ENCODE measurements around the gene ARMCX1.

The ARMCX1 gene

DNA sequence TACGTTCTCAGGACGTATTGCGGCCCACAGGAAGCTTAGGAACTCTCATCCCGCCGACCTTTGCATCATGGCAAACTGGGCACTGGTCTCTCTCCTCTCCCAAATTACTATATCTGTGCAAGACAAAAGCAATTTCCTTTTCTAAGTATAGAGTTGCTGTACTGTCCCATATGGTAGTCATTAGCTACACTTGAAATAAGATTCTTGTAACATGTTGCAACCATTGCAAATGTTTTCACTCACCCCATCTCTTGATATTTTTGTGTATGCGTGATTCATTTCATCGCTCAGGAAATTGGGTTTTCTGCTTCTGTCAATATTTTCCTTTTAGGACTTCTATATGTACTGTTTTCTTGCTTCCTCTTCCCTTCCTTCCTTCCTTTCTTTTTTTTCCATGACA, 51.7 kb downstream of the ARMCX1 start:
- H3K9me2 ChIP-seq (ENCODE audit: low read depth, low read length): no peaks in the 10 kb centered on the region
- H3K9me3 ChIP-seq (ENCODE audit: low read length): no peaks in the 10 kb centered on the region
- H3K79me2 ChIP-seq (ENCODE audit: insufficient read depth, low read length): no peaks in the 10 kb centered on the region
- TF ChIP-seq EZH2 (IDR thresholded peaks at IDR 0.05; ENCODE audit: borderline replicate concordance, low read length): no peak
- no peaks in the 10 kb centered on the region for H3K36me3 ChIP-seq (ENCODE audit: insufficient read depth, low read length)
- H3F3A ChIP-seq (ENCODE audit: insufficient read depth, low read length): no peaks in the 10 kb centered on the region
- H3K27ac ChIP-seq (ENCODE audit: low read depth, low read length, poor library complexity, severe bottlenecking): no peak overlapping the region
- no peaks in the 10 kb centered on the region for H3K4me1 ChIP-seq (ENCODE audit: insufficient read depth, low read length, severe bottlenecking)
- H2AFZ ChIP-seq (ENCODE audit: low read length): no peak overlapping the region
- H3K27me3 ChIP-seq (ENCODE audit: insufficient read depth, low read length): no peaks in the 10 kb centered on the region
- no peak overlapping the region for H3K4me2 ChIP-seq (ENCODE audit: low read length)
- no peak overlapping the region for H3K4me3 ChIP-seq (ENCODE audit: low read depth, low read length, poor library complexity, severe bottlenecking)
- no peaks in the 10 kb centered on the region for H4K20me1 ChIP-seq (ENCODE audit: insufficient read depth, low read length)
- no peak overlapping the region for H3K9ac ChIP-seq (ENCODE audit: low read length)
